ENCODE measurements around the gene CALD1. TPM values are rescaled to one million over a fixed set of nuclear protein-coding genes. Genes with fewer than 3 reads are reported as not detected.

CALD1 gene
- total and polyA plus RNA-seq, 2 donors: 616 to 1,279 TPM

DNA sequence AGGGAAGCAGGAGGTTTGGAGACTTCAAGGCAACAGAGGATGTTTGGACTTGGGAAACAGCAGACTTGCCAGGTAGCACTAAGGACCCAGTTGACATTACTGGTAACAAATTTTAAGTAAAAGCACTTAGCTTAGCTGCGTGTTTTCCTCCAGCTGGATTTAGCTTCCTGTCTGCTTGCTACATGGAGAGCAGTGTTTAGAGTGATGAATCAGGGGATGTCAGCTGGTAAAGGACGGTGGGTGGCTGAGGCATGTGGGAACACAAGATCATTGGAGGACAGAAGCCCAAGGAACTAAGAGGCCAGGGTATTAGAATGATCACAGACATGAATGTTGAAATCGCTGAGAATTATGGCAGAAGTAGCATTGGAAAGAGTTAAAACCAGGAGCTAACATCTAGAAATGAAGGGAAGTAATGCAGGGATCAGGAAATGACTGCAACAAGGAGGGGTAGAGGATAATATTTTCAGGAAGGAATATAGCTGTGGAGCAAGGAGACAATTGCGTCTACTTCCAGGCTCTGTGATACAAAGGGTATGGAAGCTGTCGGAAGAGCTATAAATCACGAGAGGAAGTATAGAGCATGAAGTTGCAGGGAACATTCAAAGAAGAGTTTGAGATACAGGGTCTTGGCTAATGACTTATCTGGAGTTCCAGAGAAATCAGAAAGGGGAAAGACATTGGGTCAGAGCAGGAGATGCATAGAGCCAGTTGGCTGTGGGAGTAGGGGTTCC, 34.4 kb downstream of the CALD1 start:
- Histone ChIP-seq H3K4me3 (ENCODE audit: low read depth, low read length) (no peak overlapping the region), H3K36me3 (ENCODE audit: insufficient read depth) (no peaks in the 10 kb centered on the region), H3K27ac (ENCODE audit: low read depth) (no peak overlapping the region), H3K4me1 (ENCODE audit: insufficient read depth) (peaks cover 2% of the 10 kb centered on the region)
- DNase-seq (ENCODE audit: extremely low spot score): no peak
- 63% methylated on average over 6 of the region's 6 CpGs for WGBS

DNA sequence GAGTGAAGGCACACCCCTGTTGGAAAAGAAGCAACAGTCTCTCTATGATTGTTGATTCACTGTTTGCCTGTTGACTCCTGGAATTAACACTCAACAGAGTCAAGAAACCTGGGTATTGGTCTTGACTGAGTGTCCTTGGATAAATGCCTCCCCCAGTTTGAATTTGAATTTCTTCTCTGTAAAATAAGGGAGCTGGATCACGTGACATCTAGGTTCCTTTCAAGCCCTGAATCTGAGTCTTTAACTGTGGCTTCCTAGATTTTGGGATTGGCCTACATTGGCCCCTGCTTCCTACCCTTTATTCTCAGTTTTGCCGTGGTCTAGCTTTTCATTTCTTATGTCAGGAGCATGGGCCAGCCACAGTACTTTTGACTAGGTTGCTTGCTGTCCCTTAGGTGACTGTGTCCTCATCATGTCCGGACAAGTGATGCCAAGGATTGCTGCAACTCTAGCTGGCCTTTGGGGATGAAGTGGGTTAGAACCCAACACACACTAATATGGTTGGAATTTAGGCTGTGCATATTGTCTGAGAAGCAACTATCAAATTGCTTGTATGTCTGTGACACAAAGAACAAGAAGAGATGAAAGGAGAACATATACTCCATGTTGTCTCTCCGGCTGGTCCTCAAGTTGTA, 35.4 kb downstream of the CALD1 start:
- no peak overlapping the region for H3K27ac ChIP-seq (ENCODE audit: low read depth)
- no peaks in the 10 kb centered on the region for H3K36me3 ChIP-seq (ENCODE audit: insufficient read depth)
- peaks cover 2% of the 10 kb centered on the region for H3K4me1 ChIP-seq (ENCODE audit: insufficient read depth)
- no peak overlapping the region for H3K4me3 ChIP-seq (ENCODE audit: low read depth, low read length)
- no peak for DNase-seq (ENCODE audit: extremely low spot score)
- 92% methylated on average over 4 of the region's 4 CpGs for WGBS

DNA sequence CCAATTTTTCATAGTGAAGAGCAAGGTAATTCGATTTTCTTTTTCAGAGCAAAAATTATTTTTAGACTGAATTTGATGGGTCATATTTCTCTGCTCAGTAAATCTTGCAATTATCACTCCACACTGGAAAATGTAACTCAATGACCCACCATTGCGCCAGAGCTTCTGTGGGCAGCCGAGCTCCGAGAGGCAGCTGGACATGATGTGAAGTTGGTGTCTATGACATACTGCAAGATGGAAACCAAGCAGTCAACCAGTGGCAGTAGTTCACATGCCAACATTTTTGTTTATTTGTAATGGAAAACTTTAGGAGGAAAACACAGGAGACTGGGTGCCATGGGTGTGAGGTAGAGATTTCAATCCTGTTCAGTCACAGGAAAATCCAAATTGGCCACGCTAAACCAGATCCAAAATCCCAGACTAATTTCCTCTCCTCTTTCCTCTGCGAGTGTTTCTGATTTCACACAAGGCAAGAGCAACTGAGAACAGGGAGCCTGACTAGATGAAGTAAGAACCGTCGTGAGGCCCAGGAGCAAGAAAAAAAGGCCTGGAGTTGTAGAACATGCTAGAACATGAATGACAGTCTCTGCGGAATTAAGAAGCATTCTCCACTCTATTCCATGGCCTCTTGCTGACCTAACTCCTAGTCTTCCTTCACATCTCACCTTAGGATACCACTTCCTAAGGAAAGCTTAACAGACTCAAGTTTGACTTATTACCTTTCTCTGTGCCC, 39.3 kb downstream of the CALD1 start:
- no peaks in the 10 kb centered on the region for H3K4me1 ChIP-seq (ENCODE audit: insufficient read depth)
- no peak overlapping the region for H3K4me3 ChIP-seq (ENCODE audit: low read depth, low read length)
- no peak overlapping the region for H3K27ac ChIP-seq (ENCODE audit: low read depth)
- DNase-seq (ENCODE audit: extremely low spot score): no peak
- whole genome bisulfite sequencing: 92% methylated on average over 9 of the region's 9 CpGs
- H3K36me3 ChIP-seq (ENCODE audit: insufficient read depth): no peaks in the 10 kb centered on the region

DNA sequence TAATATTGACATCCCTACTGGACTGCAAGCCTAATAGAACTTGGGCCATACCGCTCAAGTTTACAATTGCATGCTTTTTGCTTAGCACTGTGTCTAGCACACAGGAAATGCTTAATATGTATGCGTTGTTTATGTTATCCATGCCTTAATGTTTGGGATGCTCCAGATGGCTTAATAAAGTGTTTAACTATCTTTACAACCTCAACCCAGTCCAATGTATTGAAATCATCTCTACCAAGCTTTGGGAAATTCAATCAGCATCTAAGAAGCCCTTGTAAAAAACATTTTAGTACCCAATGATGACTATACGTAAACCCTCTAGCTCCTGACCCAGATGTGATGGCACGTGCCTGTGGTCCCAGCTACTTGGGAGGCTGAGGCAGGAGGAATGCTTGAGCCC, 40.0 kb downstream of the CALD1 start:
- no peak overlapping the region for H3K4me3 ChIP-seq (ENCODE audit: low read depth, low read length)
- 75% methylated on average over 4 of the region's 4 CpGs for WGBS
- H3K36me3 ChIP-seq (ENCODE audit: insufficient read depth): no peaks in the 10 kb centered on the region
- no peak for DNase-seq (ENCODE audit: extremely low spot score)
- no peak overlapping the region for H3K27ac ChIP-seq (ENCODE audit: low read depth)
- no peaks in the 10 kb centered on the region for H3K4me1 ChIP-seq (ENCODE audit: insufficient read depth)

DNA sequence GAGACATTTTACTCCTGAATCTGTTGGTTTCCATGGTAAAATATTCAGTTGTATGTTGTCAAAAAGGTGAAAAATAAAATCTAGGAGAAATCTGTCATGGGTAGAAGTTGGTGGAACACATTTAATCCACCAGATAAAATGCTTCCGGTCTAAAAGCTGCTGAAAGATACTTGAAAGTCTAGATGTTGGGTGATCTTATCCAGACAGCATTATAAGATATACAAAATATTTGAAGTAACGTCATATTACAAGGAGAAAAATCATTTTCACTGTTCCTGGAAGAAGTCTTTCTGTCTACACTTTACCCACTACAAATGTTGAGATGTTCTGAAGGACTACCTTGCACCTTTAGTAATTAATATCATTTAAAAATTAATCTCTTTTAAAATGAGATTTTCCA, 40.9 kb downstream of the CALD1 start:
- 35% methylated on average over 2 of the region's 2 CpGs for WGBS
- peak overlapping the region; percentile 38 for H3K27ac ChIP-seq (ENCODE audit: low read depth)
- no peaks in the 10 kb centered on the region for H3K4me1 ChIP-seq (ENCODE audit: insufficient read depth)
- no peak for DNase-seq (ENCODE audit: extremely low spot score)
- H3K36me3 ChIP-seq (ENCODE audit: insufficient read depth): no peaks in the 10 kb centered on the region
- H3K4me3 ChIP-seq (ENCODE audit: low read depth, low read length): no peak overlapping the region

DNA sequence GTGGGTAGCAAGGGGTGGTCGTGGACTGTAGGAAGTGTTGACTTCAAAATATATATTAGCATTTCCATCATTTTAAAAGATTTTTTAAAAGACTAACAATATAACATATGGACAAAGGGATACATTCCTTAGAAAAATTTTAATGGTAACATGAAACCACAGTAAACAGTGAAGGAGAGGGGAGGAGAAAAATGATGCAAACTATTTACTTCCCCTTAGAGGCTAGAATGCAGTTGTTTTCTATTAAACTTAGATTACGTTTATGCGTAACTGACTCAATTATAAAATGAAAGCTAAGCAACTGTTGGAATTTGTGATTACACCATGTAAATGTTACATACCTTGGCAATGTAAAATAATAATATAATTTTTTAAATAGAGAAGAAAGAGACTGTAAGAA, 41.3 kb downstream of the CALD1 start:
- H3K36me3 ChIP-seq (ENCODE audit: insufficient read depth): no peaks in the 10 kb centered on the region
- WGBS: 65% methylated on average over 3 of the region's 3 CpGs
- no peak overlapping the region for H3K4me3 ChIP-seq (ENCODE audit: low read depth, low read length)
- no peak overlapping the region for H3K27ac ChIP-seq (ENCODE audit: low read depth)
- H3K4me1 ChIP-seq (ENCODE audit: insufficient read depth): no peaks in the 10 kb centered on the region
- DNase-seq (ENCODE audit: extremely low spot score): no peak

DNA sequence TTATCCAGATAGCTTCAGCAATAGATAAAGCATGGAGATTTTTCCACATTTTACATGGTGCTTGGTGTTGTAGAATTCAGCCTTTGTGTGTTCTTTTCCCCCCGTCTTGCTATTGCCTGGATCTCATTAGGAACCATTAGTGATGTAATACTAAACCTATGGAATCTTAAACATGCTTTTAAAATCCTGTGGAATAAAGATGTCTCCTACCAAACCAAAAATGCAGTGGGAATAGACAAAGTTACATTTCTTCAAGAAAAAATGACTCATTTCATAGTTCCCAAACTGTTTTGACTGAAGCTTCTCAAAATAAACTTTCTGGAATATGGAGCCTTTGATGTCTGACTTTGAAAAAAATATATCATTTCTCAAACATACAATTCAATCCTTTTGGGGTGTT, 44.0 kb downstream of the CALD1 start:
- no peak for DNase-seq (ENCODE audit: extremely low spot score)
- H3K4me1 ChIP-seq (ENCODE audit: insufficient read depth): no peaks in the 10 kb centered on the region
- H3K36me3 ChIP-seq (ENCODE audit: insufficient read depth): no peaks in the 10 kb centered on the region
- no peak overlapping the region for H3K4me3 ChIP-seq (ENCODE audit: low read depth, low read length)
- WGBS: 85% methylated on average over 1 of the region's 1 CpG
- H3K27ac ChIP-seq (ENCODE audit: low read depth): no peak overlapping the region

DNA sequence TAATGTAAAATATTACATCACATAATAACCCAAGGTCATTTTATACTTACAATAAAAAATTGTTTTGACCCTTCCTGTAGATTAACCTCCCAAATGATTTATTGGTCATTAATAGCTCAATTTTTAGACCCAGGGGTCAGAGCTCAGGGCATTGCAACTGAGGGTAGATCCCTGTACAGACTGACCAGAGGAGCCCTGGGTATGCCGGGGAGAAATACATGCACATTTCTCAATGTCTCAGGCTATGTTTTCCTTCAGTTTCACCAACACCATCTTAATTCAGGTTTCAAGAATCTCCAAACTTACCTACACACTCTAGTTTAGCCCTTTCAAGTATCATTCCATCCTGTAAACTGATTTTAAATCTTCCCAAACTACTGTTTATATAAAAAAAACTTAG, 46.2 kb downstream of the CALD1 start:
- no peaks in the 10 kb centered on the region for H3K36me3 ChIP-seq (ENCODE audit: insufficient read depth)
- H3K4me1 ChIP-seq (ENCODE audit: insufficient read depth): no peaks in the 10 kb centered on the region
- WGBS: 76% methylated on average over 1 of the region's 1 CpG
- H3K4me3 ChIP-seq (ENCODE audit: low read depth, low read length): no peak overlapping the region
- H3K27ac ChIP-seq (ENCODE audit: low read depth): peak overlapping the region; percentile 23
- DNase-seq (ENCODE audit: extremely low spot score): no peak

DNA sequence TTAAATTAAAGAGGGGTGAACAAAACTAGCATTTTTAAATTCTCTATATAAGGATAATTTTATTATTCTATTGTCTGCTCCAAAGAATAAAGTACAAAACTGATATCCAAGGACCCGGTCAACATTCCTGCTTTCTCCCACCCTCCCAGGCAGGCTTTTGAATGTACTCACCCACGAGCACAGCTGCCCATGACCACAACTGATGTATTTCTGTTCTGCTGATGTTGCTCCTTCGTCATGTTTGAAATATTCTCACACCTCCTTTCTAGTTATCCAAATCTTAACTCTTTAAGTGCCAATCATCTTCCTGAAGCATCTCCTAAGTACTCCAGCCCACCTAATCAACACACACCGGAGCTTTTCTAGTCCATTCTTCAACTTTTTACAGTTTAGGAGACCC, 46.7 kb downstream of the CALD1 start:
- Histone ChIP-seq H3K4me3 (ENCODE audit: low read depth, low read length) (no peak overlapping the region), H3K27ac (ENCODE audit: low read depth) (no peak overlapping the region), H3K4me1 (ENCODE audit: insufficient read depth) (no peaks in the 10 kb centered on the region), H3K36me3 (ENCODE audit: insufficient read depth) (no peaks in the 10 kb centered on the region)
- no peak for DNase-seq (ENCODE audit: extremely low spot score)
- WGBS: 42% methylated on average over 4 of the region's 4 CpGs

DNA sequence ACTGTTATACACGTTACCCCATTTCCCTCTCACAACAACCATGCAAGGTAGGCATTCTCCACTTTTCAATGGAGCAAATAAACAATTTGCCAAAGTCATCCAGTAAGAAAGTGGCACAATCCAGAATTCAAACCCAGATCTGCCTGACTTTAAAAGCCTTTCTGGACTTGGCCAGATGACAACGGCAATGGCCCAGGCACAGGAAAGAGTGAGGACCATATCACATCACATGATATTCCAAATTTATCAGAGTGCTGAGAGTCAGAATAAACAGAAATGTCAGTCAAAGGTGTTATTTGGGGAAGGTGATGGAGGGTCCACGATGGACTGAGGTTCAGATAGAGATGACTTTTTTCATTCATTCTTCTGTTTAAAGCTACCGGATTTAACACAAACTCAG, 48.0 kb downstream of the CALD1 start:
- H3K27ac ChIP-seq (ENCODE audit: low read depth): no peak overlapping the region
- WGBS: 61% methylated on average over 4 of the region's 4 CpGs
- DNase-seq (ENCODE audit: extremely low spot score): no peak
- no peaks in the 10 kb centered on the region for H3K4me1 ChIP-seq (ENCODE audit: insufficient read depth)
- no peak overlapping the region for H3K4me3 ChIP-seq (ENCODE audit: low read depth, low read length)
- H3K36me3 ChIP-seq (ENCODE audit: insufficient read depth): no peaks in the 10 kb centered on the region

DNA sequence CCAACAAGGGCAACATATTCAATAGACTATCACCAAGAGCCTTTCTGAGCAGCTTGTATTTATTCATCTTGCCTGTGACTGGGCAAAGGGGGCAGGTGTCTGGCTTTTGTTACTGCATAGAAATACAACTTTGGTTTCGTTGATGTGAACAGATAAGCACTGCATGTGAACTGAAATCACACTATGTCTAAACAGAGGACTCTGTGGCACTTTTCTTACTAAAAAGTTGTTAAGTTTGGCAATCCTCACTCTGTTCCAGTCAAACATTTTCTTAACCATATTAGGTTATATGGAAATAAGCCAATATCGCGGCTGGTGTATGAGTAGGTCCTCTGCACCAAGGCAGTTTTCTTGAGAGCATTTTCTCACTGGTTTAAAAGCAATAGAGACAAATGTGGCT, 48.5 kb downstream of the CALD1 start:
- Histone ChIP-seq H3K4me3 (ENCODE audit: low read depth, low read length) (no peak overlapping the region), H3K36me3 (ENCODE audit: insufficient read depth) (no peaks in the 10 kb centered on the region), H3K27ac (ENCODE audit: low read depth) (no peak overlapping the region), H3K4me1 (ENCODE audit: insufficient read depth) (no peaks in the 10 kb centered on the region)
- WGBS: 31% methylated on average over 3 of the region's 3 CpGs
- DNase-seq (ENCODE audit: extremely low spot score): no peak

DNA sequence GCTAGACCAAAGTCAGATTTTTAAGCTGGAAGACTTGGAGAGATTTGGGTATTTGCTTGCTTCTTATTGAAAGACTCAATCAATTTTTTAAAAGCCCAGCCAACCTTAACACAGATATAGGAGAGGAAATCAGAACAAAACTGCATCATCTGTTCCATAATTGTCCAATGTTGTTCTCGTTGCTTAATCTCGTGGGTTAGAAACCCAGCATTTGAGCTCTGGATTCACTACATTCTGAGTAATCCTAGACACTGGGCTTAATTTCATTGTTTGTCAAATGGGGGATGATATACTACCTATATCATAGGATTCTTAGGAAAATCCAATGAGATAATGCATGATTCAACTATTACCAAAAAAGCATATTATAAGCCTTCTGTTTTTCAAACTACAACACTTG, 48.9 kb downstream of the CALD1 start:
- DNase-seq (ENCODE audit: extremely low spot score): no peak
- no peaks in the 10 kb centered on the region for H3K36me3 ChIP-seq (ENCODE audit: insufficient read depth)
- H3K4me1 ChIP-seq (ENCODE audit: insufficient read depth): no peaks in the 10 kb centered on the region
- peak overlapping the region; percentile 23 for H3K27ac ChIP-seq (ENCODE audit: low read depth)
- no peak overlapping the region for H3K4me3 ChIP-seq (ENCODE audit: low read depth, low read length)
- 36% methylated on average over 2 of the region's 2 CpGs for WGBS

DNA sequence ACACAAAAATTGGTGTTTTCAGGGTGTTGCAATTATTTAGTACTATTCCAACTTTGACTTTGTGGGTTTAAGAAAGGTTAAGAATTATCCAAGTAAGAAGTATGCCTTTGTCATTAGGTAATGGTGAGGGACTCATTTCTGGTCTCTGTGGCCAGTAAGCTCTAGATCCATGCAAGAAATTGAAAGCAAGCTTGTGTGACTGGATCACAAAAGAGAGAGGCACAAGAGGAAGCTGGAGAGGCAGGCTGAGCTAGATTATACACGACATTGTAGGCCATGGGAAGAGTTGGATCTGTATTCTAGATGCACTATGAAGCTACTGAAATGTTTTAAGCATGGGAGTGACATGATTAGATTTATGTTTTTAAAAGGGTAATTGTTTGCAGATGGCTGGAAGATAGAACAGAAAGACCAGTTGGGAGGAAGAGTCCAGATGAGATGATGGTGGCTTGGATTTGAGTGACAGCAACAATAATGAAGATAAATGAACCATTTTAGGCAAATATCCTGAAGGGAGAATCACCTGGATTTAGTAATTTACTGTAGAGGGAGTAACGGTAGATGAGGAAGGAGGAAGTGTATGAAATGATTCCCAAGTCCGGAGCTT, 50.0 kb downstream of the CALD1 start:
- Histone ChIP-seq H3K27ac (ENCODE audit: low read depth) (no peak overlapping the region), H3K36me3 (ENCODE audit: insufficient read depth) (no peaks in the 10 kb centered on the region), H3K4me3 (ENCODE audit: low read depth, low read length) (no peak overlapping the region), H3K4me1 (ENCODE audit: insufficient read depth) (no peaks in the 10 kb centered on the region)
- DNase-seq (ENCODE audit: extremely low spot score): no peak
- 56% methylated on average over 3 of the region's 3 CpGs for WGBS

DNA sequence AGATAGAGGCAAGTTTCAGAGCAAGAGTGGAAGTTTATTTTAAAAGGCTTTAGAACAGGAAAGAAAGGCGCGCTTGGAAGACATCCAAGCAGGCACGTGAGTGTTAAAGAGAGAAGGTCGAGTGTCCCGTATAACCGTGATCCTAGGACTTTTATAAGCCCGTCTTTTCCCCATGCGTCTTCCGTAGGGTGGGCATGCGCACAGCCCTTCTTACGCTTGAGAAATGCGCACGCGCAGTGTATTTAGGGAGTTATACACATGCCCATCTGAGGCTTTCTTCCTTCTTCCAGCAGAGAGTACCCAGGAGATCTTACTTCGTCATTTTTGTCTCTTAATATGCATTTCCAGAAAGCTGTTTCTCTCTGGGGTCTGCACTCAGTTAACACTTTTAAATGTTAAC, 52.4 kb downstream of the CALD1 start:
- Histone ChIP-seq H3K4me1 (ENCODE audit: insufficient read depth) (no peaks in the 10 kb centered on the region), H3K4me3 (ENCODE audit: low read depth, low read length) (no peak overlapping the region), H3K36me3 (ENCODE audit: insufficient read depth) (no peaks in the 10 kb centered on the region), H3K27ac (ENCODE audit: low read depth) (no peak overlapping the region)
- 26% methylated on average over 15 of the region's 15 CpGs for WGBS
- no peak for DNase-seq (ENCODE audit: extremely low spot score)

Data from urinary bladder (tissue), 4 donors.